Thyroid gland (tissue), 4 donors: ENCODE results near the gene STUB1. TPM values are rescaled to one million over a fixed set of nuclear protein-coding genes. Genes with fewer than 3 reads are reported as not detected.
A peak's percentile ranks its signal among the peaks of the same experiment; 100 is the strongest.

ENCODE experiments used
- DNase-seq, 2 donors: peaks; one replicate each; pipeline ENCODE4 v3.0.0-alpha.2; 2019
- H3K27ac ChIP-seq, 3 donors: fragments of 200-600 bp; sonication (generic); 1 replicate in 2 of 3; 2 replicates in 1 of 3; pipeline ENCODE4 v1.5.1; 2016 to 2019; ENCODE audit warnings: mild to moderate bottlenecking in 1 of 3, moderate library complexity in 1 of 3
- H3K27me3 ChIP-seq: fragments of 200-600 bp; sonication (generic); one replicate; pipeline ENCODE4 v1.5.1; 2019
- H3K36me3 ChIP-seq, 2 donors: fragments of 200-600 bp; sonication (generic); one replicate each; pipeline ENCODE4 v1.5.1; 2016 to 2019
- H3K4me1 ChIP-seq, 2 donors: fragments of 200-600 bp; sonication (generic); one replicate each; pipeline ENCODE4 v1.5.1; 2017 to 2019
- H3K4me3 ChIP-seq, 3 donors: fragments of 200-600 bp; sonication (generic); replicated peaks in 1 of 3; 1 replicate in 2 of 3; 2 replicates in 1 of 3; pipeline ENCODE4 v1.5.1; 2016; ENCODE audit warnings: mild to moderate bottlenecking in 1 of 3
- H3K9me3 ChIP-seq: fragments of 200-600 bp; sonication (generic); one replicate; pipeline ENCODE4 v1.5.1; 2017
- CTCF ChIP-seq, 6 experiments: fragments of 200-600 bp in 3 of 6; fragments of 450-650 bp in 3 of 6; sonication (generic) in 3 of 6; IDR thresholded peaks; one replicate each; pipeline ENCODE4 v1.5.1; 2016 to 2019; ENCODE audit warnings: antibody characterized with exemption in 6 of 6, mild to moderate bottlenecking in 2 of 6, inconsistent platforms in 1 of 6, moderate library complexity in 1 of 6
- POLR2A ChIP-seq, 2 donors: fragments of 450-650 bp; IDR thresholded peaks; one replicate each; pipeline ENCODE4 v1.6.1; 2017; ENCODE audit warnings: antibody characterized with exemption in 2 of 2, mild to moderate bottlenecking in 2 of 2, moderate library complexity in 1 of 2
- WGBS, 2 donors: methylation state at CpG; one replicate each; pipeline ENCODE4 v1.1.5; 2017; 5-methylcytosine and 5-hydroxymethylcytosine counted together
- intact Hi-C: fragments of 100-400 bp; cut with DNase I; formaldehyde crosslinking; loops from one replicate; pipeline ENCODE4 v1.15.1; 2023
- total RNA-seq, 4 donors: library from RNA; depleted of rRNA; stranded (reverse); fragments of >200 nt; gene quantifications; one replicate each; pipeline ENCODE4 v1.2.3, GENCODE V29; 2016

Gene STUB1
- total RNA-seq, 4 donors from 2014 or later: 134 to 206 (median 162) TPM

GRCh38 chr16:680967-681745 is 946 bp downstream of the STUB1 start:
- WGBS, 2 donors: 70 to 78% methylated on average over 17 to 30 of the region's 44 CpGs
- peak; percentile 41 to 44 for DNase-seq
- Histone ChIP-seq H3K4me3 (peak overlapping the region; percentile 14 to 74 (median 42)), H3K27me3 (no peaks in the 10 kb centered on the region), H3K4me1 (peaks cover 30 to 49% of the 10 kb centered on the region in 2 donors), H3K36me3 (peaks cover 12 to 14% of the 10 kb centered on the region in 2 donors), H3K9me3 (no peaks in the 10 kb centered on the region), H3K27ac (peak overlapping the region in 2 of 3 donors; percentile 58 to 87)
- TF ChIP-seq CTCF (IDR thresholded peaks at IDR 0.05) (no peak), POLR2A (IDR thresholded peaks at IDR 0.05) (no peak)
- intact Hi-C loops: no loop called here

GRCh38 chr16:681746-682427 is 1.7 kb downstream of the STUB1 start:
- Histone ChIP-seq H3K27me3 (no peaks in the 10 kb centered on the region), H3K27ac (no peak overlapping the region), H3K36me3 (peaks cover 18 to 19% of the 10 kb centered on the region in 2 donors), H3K4me1 (peaks cover 30 to 49% of the 10 kb centered on the region in 2 donors), H3K4me3 (no peak overlapping the region), H3K9me3 (no peaks in the 10 kb centered on the region)
- intact Hi-C loops: no loop called here
- WGBS, 2 donors: 79 to 89% methylated on average over 20 to 21 of the region's 28 CpGs
- no peak for DNase-seq
- TF ChIP-seq POLR2A (IDR thresholded peaks at IDR 0.05) (no peak), CTCF (IDR thresholded peaks at IDR 0.05) (no peak)

- WGBS, 2 donors: 89 to 95% methylated on average over 21 to 34 of the region's 36 CpGs
- intact Hi-C loops: no loop called here
- TF ChIP-seq CTCF (IDR thresholded peaks at IDR 0.05) (no peak), POLR2A (IDR thresholded peaks at IDR 0.05) (no peak)
- Histone ChIP-seq H3K27ac (no peak overlapping the region), H3K36me3 (peaks cover 18 to 20% of the 10 kb centered on the region in 2 donors), H3K4me3 (no peak overlapping the region), H3K9me3 (no peaks in the 10 kb centered on the region), H3K4me1 (peaks cover 30 to 49% of the 10 kb centered on the region in 2 donors), H3K27me3 (no peaks in the 10 kb centered on the region)
- no peak for DNase-seq
Measured at GRCh38 chr16:682493-683395, 2.5 kb downstream of the STUB1 start.

GRCh38 chr16:683396-684070 is 3.3 kb downstream of the STUB1 start:
- intact Hi-C loops: no loop called here
- WGBS, 2 donors: 28 to 44% methylated on average over 5 to 27 of the region's 57 CpGs
- no peaks in the 10 kb centered on the region for H3K27me3 ChIP-seq
- H3K36me3 ChIP-seq: peaks cover 18 to 20% of the 10 kb centered on the region in 2 donors
- DNase-seq: no peak
- H3K27ac ChIP-seq: peak overlapping the region in 1 of 3 donors; percentile 6
- TF ChIP-seq POLR2A (IDR thresholded peaks at IDR 0.05): no peak
- TF ChIP-seq CTCF (IDR thresholded peaks at IDR 0.05): no peak
- H3K9me3 ChIP-seq: no peaks in the 10 kb centered on the region
- H3K4me3 ChIP-seq: peak overlapping the region in 1 of 3 donors; percentile 86
- peaks cover 30 to 49% of the 10 kb centered on the region in 2 donors for H3K4me1 ChIP-seq
